Ascending aorta (tissue), 2 donors: ENCODE measurements around the gene FNTB. TPM values are rescaled to one million over a fixed set of nuclear protein-coding genes. Genes with fewer than 3 reads are reported as not detected.

Experiments
- DNase-seq, 2 donors: peaks; one replicate each; pipeline ENCODE4 v3.0.0-alpha.2; 2019; ENCODE audit warnings: low spot score in 2 of 2
- H3K27ac ChIP-seq, 2 donors: fragments of 200-600 bp; sonication (generic); one replicate each; pipeline ENCODE4 v1.5.1; 2016 to 2017; ENCODE audit warnings: mild to moderate bottlenecking in 1 of 2
- H3K27me3 ChIP-seq: fragments of 200-600 bp; sonication (generic); one replicate; pipeline ENCODE4 v1.5.1; 2017
- H3K36me3 ChIP-seq, 2 donors: fragments of 200-600 bp; sonication (generic); one replicate each; pipeline ENCODE4 v1.5.1; 2016
- H3K4me1 ChIP-seq, 2 donors: fragments of 200-600 bp; sonication (generic); one replicate each; pipeline ENCODE4 v1.5.1; 2016 to 2017; ENCODE audit warnings: mild to moderate bottlenecking in 1 of 2
- H3K4me3 ChIP-seq, 2 donors: fragments of 200-600 bp; sonication (generic); one replicate each; pipeline ENCODE4 v1.5.1; 2016 to 2017; ENCODE audit warnings: mild to moderate bottlenecking in 1 of 2
- H3K9me3 ChIP-seq, 2 donors: fragments of 200-600 bp; sonication (generic); one replicate each; pipeline ENCODE4 v1.5.1; 2016
- intact Hi-C: fragments of 100-400 bp; cut with DNase I; formaldehyde crosslinking; loops from one replicate; pipeline ENCODE4 v1.15.1; 2023
- total RNA-seq: library from RNA; depleted of rRNA; stranded (reverse); fragments of >200 nt; gene quantifications from one replicate; pipeline ENCODE4 v1.1.0, GENCODE V29; 2016
- TF ChIP-seq, protein P1 (sequence below), 3 experiments: fragments of 200-600 bp in 2 of 3; fragments of 450-650 bp in 1 of 3; sonication (generic) in 2 of 3; IDR thresholded peaks; one replicate each; pipeline ENCODE4 v1.5.1; 2016 to 2019; ENCODE audit warnings: antibody characterized with exemption in 3 of 3, mild to moderate bottlenecking in 1 of 3, moderate library complexity in 1 of 3

Gene FNTB, protein sequence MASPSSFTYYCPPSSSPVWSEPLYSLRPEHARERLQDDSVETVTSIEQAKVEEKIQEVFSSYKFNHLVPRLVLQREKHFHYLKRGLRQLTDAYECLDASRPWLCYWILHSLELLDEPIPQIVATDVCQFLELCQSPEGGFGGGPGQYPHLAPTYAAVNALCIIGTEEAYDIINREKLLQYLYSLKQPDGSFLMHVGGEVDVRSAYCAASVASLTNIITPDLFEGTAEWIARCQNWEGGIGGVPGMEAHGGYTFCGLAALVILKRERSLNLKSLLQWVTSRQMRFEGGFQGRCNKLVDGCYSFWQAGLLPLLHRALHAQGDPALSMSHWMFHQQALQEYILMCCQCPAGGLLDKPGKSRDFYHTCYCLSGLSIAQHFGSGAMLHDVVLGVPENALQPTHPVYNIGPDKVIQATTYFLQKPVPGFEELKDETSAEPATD
- total RNA-seq, result 13.9 TPM

DNA sequence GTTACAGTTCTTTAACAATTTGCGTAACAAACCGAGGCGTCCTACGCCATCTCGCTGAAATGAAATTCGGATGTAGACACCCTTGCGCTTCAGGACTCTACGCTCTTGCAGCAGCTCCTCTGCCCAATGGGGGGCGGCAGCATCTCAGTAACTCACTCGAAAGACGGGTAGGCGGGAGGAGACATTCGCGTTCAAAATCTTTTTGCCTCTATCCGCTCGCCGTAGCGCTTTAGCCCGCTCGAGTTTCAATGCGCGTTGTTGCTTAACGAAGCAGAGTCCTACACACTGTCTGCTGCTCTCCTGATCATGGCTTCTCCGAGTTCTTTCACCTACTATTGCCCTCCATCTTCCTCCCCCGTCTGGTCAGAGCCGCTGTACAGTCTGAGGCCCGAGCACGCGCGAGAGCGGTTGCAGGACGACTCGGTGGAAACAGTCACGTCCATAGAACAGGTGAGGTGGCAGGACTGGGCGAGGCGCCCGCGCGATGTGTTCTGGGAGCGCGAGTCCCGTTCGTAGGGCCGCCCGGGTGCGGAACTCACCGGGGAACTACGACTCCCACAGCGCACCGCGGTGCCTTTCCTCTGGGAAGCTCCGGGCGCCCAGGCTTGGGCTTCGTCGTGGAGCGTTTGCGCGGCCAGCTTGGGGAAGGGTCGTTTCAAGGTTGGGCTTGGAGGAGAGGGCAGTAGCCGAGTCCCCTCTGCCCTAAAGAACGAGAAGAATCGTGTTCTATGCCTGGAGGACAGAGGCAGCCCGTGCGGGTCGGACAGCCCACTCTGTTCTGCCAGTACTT is at the start of gene FNTB:
TSS of gene FNTB (plus strand) at position 248 of the 790 bp plus-strand sequence. CDS start at position 307, 59 bp downstream.
- Histone ChIP-seq H3K4me1 (peaks cover 0 to 3% of the 10 kb centered on the region in 2 donors), H3K36me3 (no peaks in the 10 kb centered on the region), H3K4me3 (peak within 1 kb of the TSS; percentile 83 to 89), H3K27me3 (no peaks in the 10 kb centered on the region), H3K9me3 (no peaks in the 10 kb centered on the region), H3K27ac (peak within 1 kb of the TSS; percentile 61 to 84)
- intact Hi-C loops, result loop anchor here (1.0 to 5.0 kb wide), 5 partner anchors 72 to 835 kb away; partner anchors contain the start of genes CHURC1, FUT8 and MAX
- TF ChIP-seq, protein P1, sequence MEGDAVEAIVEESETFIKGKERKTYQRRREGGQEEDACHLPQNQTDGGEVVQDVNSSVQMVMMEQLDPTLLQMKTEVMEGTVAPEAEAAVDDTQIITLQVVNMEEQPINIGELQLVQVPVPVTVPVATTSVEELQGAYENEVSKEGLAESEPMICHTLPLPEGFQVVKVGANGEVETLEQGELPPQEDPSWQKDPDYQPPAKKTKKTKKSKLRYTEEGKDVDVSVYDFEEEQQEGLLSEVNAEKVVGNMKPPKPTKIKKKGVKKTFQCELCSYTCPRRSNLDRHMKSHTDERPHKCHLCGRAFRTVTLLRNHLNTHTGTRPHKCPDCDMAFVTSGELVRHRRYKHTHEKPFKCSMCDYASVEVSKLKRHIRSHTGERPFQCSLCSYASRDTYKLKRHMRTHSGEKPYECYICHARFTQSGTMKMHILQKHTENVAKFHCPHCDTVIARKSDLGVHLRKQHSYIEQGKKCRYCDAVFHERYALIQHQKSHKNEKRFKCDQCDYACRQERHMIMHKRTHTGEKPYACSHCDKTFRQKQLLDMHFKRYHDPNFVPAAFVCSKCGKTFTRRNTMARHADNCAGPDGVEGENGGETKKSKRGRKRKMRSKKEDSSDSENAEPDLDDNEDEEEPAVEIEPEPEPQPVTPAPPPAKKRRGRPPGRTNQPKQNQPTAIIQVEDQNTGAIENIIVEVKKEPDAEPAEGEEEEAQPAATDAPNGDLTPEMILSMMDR (IDR thresholded peaks at IDR 0.05), result peak; percentile 47 to 73 (median 73)
- peak; percentile 81 to 95 for DNase-seq

DNA sequence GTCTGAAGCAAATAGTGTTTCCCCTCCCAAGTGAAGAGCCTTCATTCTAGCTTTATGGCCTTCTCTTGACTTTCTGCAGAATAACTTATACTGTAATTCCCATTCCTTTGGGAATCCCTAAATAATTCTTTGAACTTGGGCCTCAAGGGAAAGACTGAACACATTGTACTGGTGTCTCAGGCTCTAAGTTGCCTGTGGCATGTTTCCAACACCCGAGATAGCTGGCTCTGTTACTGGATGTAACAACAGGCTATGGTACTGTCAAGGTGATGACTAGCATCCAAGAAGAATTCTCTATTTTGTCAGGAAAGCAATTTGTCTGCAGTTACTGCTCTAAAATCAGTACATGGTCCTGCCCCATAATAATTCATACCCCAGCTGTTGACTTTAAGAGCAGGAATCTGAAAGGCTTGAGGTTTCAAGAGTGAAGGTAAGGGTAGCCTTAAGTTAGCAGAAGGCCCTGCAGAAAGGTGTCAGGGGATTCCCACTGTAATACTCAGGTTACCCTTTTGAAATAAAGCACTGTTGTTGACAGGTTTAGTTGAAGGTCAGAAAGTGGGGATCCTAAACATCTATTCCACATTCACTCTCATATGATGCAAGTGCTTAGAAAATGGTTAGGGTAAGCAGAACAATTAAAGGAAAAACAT is 49.4 kb upstream of the FNTB start:
- Histone ChIP-seq H3K27me3 (no peaks in the 10 kb centered on the region), H3K9me3 (no peaks in the 10 kb centered on the region), H3K4me3 (no peak overlapping the region), H3K4me1 (peaks cover 0 to 9% of the 10 kb centered on the region in 2 donors), H3K27ac (peak overlapping the region in 1 of 2 donors; percentile 29), H3K36me3 (peaks cover 0 to 19% of the 10 kb centered on the region in 2 donors)
- TF ChIP-seq, protein P1 (IDR thresholded peaks at IDR 0.05), result no peak
- intact Hi-C loops, result loop anchor here (1.0 to 5.0 kb wide), 2 partner anchors 45 to 114 kb away; no protein-coding TSS in a partner anchor
- DNase-seq, result no peak

DNA sequence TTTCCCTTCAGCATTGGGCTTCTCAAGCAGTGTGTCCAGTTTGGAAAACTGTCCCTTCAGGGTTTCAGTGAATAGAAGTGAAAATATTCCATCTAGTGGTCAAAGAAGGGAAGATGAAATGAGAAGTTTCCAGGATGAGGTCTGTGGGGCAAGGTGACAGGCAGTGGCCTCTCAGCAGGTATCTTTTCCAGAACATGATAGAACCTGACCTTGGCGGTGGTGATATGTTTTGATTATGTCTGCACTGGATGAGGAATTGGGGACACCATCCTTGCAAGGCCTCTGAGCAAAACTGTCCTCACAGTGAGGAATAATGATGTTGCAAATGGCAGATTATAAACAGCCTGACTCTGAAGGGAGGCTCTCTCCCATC is 48.9 kb upstream of the FNTB start:
- no peak for DNase-seq
- Histone ChIP-seq H3K4me1 (peaks cover 0 to 9% of the 10 kb centered on the region in 2 donors), H3K36me3 (peaks cover 0 to 15% of the 10 kb centered on the region in 2 donors), H3K9me3 (no peaks in the 10 kb centered on the region), H3K27ac (no peak overlapping the region), H3K27me3 (no peaks in the 10 kb centered on the region), H3K4me3 (no peak overlapping the region)
- intact Hi-C loops, result loop anchor here (1.0 to 5.0 kb wide), 2 partner anchors 46 to 115 kb away; no protein-coding TSS in a partner anchor
- TF ChIP-seq, protein P1 (IDR thresholded peaks at IDR 0.05), result peak; percentile 11 to 49 (median 39)

DNA sequence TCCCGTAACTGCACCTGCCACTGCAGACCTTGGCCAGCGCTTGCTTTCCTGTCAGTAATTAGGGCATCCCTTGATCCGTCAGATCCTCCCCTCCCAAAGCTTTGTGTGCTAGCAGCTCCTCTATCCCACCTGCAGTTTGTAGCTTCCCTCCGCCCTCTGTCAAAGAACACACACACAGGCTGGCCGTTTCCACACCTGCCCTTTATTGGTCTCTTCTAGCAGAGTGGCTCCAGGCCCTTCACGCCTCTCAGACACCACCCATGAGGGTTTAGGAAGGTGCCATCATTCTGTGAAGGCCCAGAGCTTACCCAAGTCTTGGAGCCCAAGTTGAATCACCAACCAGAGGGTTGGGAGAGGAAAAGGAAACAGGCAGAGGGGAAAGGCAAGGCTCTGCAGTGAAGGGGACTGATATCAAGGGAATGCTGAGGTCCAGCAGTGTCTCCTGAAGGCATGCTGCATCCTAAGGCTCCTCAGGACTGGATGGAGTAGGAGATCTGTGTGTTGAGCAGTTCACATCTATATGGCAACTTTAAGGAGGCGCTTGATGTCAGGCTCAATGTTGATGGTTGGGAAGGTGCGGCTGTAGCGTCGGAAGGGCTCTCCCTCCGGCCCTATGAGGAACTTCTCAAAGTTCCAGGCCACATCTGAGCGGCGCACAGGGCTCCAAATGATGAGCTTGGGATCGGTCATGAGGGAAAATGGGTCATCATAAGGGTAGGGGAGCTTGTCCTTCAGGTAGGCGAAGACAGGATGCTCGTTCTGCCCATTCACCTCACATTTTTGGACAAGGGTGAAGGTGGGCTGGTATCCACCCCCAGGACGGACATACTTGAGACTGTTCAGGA is 47.5 kb upstream of the FNTB start:
- DNase-seq, result no peak
- Histone ChIP-seq H3K27me3 (no peaks in the 10 kb centered on the region), H3K36me3 (peaks cover 0 to 13% of the 10 kb centered on the region in 2 donors), H3K27ac (no peak overlapping the region), H3K4me3 (no peak overlapping the region), H3K9me3 (no peaks in the 10 kb centered on the region), H3K4me1 (peaks cover 0 to 9% of the 10 kb centered on the region in 2 donors)
- intact Hi-C loops, result loop anchor here (5.0 kb wide), 1 partner anchor 47 kb away; no protein-coding TSS in a partner anchor
- TF ChIP-seq, protein P1 (IDR thresholded peaks at IDR 0.05), result no peak
